Upper lobe of left lung (tissue), 6 donors: ENCODE measurements around the gene SPR. TPM values are rescaled to one million over a fixed set of nuclear protein-coding genes. Genes with fewer than 3 reads are reported as not detected.

Experiments
- ATAC-seq, 2 donors: fragments of 200-7000 bp; cut with Tn5 transposase; one replicate each; pipeline ENCODE4 v1.9.1; 2022; ENCODE audit warnings: mild to moderate bottlenecking in 2 of 2, moderate library complexity in 2 of 2; ENCODE audit not compliant: low FRiP score in 2 of 2
- DNase-seq, 2 donors: peaks; one replicate each; pipeline ENCODE4 v3.0.0-alpha.2; 2019 to 2020
- H3K27ac ChIP-seq, 4 donors: fragments of 200-600 bp; sonication (generic); one replicate each; pipeline ENCODE4 v1.5.1; 2016 to 2019
- H3K27me3 ChIP-seq, 4 donors: fragments of 200-600 bp; sonication (generic); one replicate each; pipeline ENCODE4 v1.5.1; 2017 to 2019
- H3K36me3 ChIP-seq, 4 donors: fragments of 200-600 bp; sonication (generic); one replicate each; pipeline ENCODE4 v1.5.1; 2016 to 2019
- H3K4me1 ChIP-seq, 4 donors: fragments of 200-600 bp; sonication (generic); one replicate each; pipeline ENCODE4 v1.5.1; 2018 to 2019
- H3K4me3 ChIP-seq, 4 donors: fragments of 200-600 bp; sonication (generic); one replicate each; pipeline ENCODE4 v1.5.1; 2017 to 2019; ENCODE audit warnings: mild to moderate bottlenecking in 2 of 4, moderate library complexity in 1 of 4
- H3K9me3 ChIP-seq, 4 donors: fragments of 200-600 bp; sonication (generic); one replicate each; pipeline ENCODE4 v1.5.1; 2018 to 2019
- EP300 ChIP-seq, 4 donors: sonication (generic); formaldehyde crosslinking; IDR thresholded peaks; one replicate each; pipeline ENCODE4 v1.5.1; 2017; ENCODE audit warnings: antibody characterized with exemption in 4 of 4, control low read depth in 2 of 4
- POLR2A ChIP-seq, 4 donors: fragments of 450-650 bp; IDR thresholded peaks; one replicate each; pipeline ENCODE4 v1.5.1; 2016 to 2017; ENCODE audit warnings: antibody characterized with exemption in 4 of 4, mild to moderate bottlenecking in 2 of 4
- POLR2AphosphoS5 ChIP-seq, 2 donors: sonication (generic); formaldehyde crosslinking; IDR thresholded peaks; one replicate each; pipeline ENCODE4 v1.5.1; 2017; ENCODE audit warnings: antibody characterized with exemption in 2 of 2
- WGBS, 2 donors: methylation state at CpG; one replicate each; pipeline ENCODE4 v1.1.5; 2017 to 2018; 5-methylcytosine and 5-hydroxymethylcytosine counted together
- total RNA-seq, 6 donors: library from RNA; depleted of rRNA in 4 of 6; stranded (reverse); fragments of >200 nt in 4 of 6; gene quantifications; one replicate each; pipeline versions ENCODE4 v1.1.0 to v1.2.1, GENCODE V29; 2016 to 2021
- TF ChIP-seq, protein P1 (sequence below), 6 experiments: fragments of 450-650 bp in 4 of 6; fragments of 200-600 bp in 2 of 6; sonication (generic) in 2 of 6; IDR thresholded peaks; one replicate each; pipeline ENCODE4 v1.5.1; 2016 to 2019; ENCODE audit warnings: antibody characterized with exemption in 6 of 6
- donor health status: DM: no; HTN: no; CAD: no; lungs with moderate emphysema.
- donor health status: DM: no; HTN: yes; CAD: no; lungs with severe emphysema.

SPR gene
- 10 to 100 TPM; 26.2 to 49.2 (median 34.2) TPM for total RNA-seq

GRCh38 chr2:72887032-72887739 lies at the start of gene SPR:
Gene SPR, plus strand, starts transcription at chr2:72887408. Its CDS starts 25 bp downstream, at chr2:72887433.
- Histone ChIP-seq H3K36me3 (peaks cover 0 to 24% (median 8%) of the 10 kb centered on the region in 4 donors), H3K27ac (peak within 1 kb of the TSS; percentile 75 to 92 (median 86)), H3K4me3 (peak within 1 kb of the TSS; percentile 62 to 93 (median 73)), H3K27me3 (no peaks in the 10 kb centered on the region), H3K4me1 (peaks cover 16 to 26% (median 21%) of the 10 kb centered on the region in 4 donors), H3K9me3 (no peaks in the 10 kb centered on the region)
- peak; percentile 79 to 97 for ATAC-seq
- peak; percentile 86 to 96 for DNase-seq
- TF ChIP-seq POLR2AphosphoS5 (IDR thresholded peaks at IDR 0.05) (peak in 1 of 2 donors; percentile 22), EP300 (IDR thresholded peaks at IDR 0.05) (no peak), POLR2A (IDR thresholded peaks at IDR 0.05) (peak in 2 of 4 donors; percentile 15 to 58)
- TF ChIP-seq, protein P1, sequence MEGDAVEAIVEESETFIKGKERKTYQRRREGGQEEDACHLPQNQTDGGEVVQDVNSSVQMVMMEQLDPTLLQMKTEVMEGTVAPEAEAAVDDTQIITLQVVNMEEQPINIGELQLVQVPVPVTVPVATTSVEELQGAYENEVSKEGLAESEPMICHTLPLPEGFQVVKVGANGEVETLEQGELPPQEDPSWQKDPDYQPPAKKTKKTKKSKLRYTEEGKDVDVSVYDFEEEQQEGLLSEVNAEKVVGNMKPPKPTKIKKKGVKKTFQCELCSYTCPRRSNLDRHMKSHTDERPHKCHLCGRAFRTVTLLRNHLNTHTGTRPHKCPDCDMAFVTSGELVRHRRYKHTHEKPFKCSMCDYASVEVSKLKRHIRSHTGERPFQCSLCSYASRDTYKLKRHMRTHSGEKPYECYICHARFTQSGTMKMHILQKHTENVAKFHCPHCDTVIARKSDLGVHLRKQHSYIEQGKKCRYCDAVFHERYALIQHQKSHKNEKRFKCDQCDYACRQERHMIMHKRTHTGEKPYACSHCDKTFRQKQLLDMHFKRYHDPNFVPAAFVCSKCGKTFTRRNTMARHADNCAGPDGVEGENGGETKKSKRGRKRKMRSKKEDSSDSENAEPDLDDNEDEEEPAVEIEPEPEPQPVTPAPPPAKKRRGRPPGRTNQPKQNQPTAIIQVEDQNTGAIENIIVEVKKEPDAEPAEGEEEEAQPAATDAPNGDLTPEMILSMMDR (IDR thresholded peaks at IDR 0.05), result peak in 1 of 6 experiments; percentile 26
- 2% methylated on average over 36 of the region's 76 CpGs; no CpG with 5 or more reads in 1 of the 2 donors for WGBS, 2 donors

GRCh38 chr2:72840066-72840465 lies 47.1 kb upstream of the SPR start:
- no peaks in the 10 kb centered on the region for H3K4me1 ChIP-seq
- no peaks in the 10 kb centered on the region for H3K9me3 ChIP-seq
- ATAC-seq (no peak), DNase-seq (no peak)
- no peak overlapping the region for H3K27ac ChIP-seq
- TF ChIP-seq POLR2A (IDR thresholded peaks at IDR 0.05), result no peak
- TF ChIP-seq, protein P1 (IDR thresholded peaks at IDR 0.05), result no peak
- no peaks in the 10 kb centered on the region for H3K36me3 ChIP-seq
- H3K27me3 ChIP-seq, result no peaks in the 10 kb centered on the region
- 88 to 96% methylated on average over 2 of the region's 2 CpGs for WGBS, 2 donors
- no peak overlapping the region for H3K4me3 ChIP-seq

DNA sequence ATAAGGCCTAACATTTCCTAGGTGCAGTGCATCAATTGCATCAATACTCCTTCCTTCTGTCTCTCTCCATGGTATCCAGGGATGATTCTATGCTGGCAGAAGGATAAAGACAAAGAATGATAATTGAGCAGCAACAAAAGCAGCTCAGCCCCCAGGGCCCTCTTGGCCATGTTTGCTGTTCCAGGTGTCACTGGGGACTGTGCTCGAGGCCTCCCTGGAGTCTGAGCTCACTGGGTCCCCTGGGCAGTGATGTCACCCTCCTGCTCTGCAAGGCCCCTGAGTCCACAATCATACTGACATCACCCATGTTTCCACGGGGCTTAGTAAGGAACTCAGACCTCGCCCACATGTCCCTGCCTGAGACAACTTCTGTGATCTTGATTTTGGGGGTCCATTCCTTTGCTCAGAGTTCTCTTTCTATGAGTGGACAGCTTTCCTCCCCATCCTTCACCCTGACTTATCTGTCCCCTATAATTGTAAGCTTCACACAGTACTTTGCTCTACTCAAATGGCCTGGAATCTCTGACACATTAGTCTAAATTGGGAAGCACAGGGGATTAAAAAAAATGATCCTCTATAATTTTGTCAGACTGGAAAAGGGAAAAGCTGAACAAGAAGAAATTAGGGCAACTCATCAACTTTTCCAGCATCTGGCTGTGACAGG lies 45.6 kb upstream of the SPR start:
- Histone ChIP-seq H3K9me3 (no peaks in the 10 kb centered on the region), H3K27ac (no peak overlapping the region), H3K27me3 (no peaks in the 10 kb centered on the region), H3K4me1 (no peaks in the 10 kb centered on the region), H3K36me3 (no peaks in the 10 kb centered on the region), H3K4me3 (no peak overlapping the region)
- ATAC-seq, result no peak
- 63 to 69% methylated on average over 3 of the region's 3 CpGs for WGBS, 2 donors
- DNase-seq, result no peak
- TF ChIP-seq POLR2AphosphoS5 (IDR thresholded peaks at IDR 0.05) (no peak), POLR2A (IDR thresholded peaks at IDR 0.05) (no peak), EP300 (IDR thresholded peaks at IDR 0.05) (no peak)
- TF ChIP-seq, protein P1 (IDR thresholded peaks at IDR 0.05), result no peak

DNA sequence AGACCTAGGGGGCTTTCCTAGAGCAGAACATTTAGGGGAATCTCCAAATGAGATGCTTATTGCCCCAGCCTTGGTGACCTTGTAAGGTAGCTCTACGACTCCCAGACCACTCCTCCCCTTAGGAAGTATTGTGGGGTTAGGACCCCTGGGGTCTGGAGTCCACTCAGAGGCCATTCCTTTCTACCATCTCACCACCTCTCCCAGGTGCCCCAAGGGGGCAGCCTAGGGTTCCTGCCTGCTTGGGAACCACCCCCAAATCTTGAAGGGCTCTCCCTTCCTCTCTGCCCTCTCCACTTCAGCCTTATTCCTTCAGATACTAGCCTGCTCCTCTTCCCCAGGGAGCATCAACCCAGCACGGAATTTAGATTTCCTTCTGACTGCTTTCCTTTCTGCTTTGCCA lies 43.9 kb upstream of the SPR start:
- ATAC-seq (no peak), DNase-seq (no peak)
- Histone ChIP-seq H3K4me3 (no peak overlapping the region), H3K36me3 (no peaks in the 10 kb centered on the region), H3K9me3 (no peaks in the 10 kb centered on the region), H3K27ac (no peak overlapping the region), H3K4me1 (no peaks in the 10 kb centered on the region), H3K27me3 (no peaks in the 10 kb centered on the region)
- no peak for TF ChIP-seq POLR2AphosphoS5 (IDR thresholded peaks at IDR 0.05)
- TF ChIP-seq, protein P1 (IDR thresholded peaks at IDR 0.05), result no peak
- TF ChIP-seq EP300 (IDR thresholded peaks at IDR 0.05), result no peak
- TF ChIP-seq POLR2A (IDR thresholded peaks at IDR 0.05), result no peak
- WGBS, 2 donors, result 57 to 68% methylated on average over 2 of the region's 2 CpGs
